HepG2 (cell line): ENCODE data around the gene NECAB2. TPM values are rescaled to one million over a fixed set of nuclear protein-coding genes. Genes with fewer than 3 reads are reported as not detected.

Source experiments
- CAMTA2 ChIP-seq: sonication (generic); formaldehyde crosslinking; IDR thresholded peaks from 2 replicates; pipeline ENCODE4 v1.4.0; 2020; ENCODE audit warnings: mild to moderate bottlenecking, missing genetic modification reagents, borderline replicate concordance
- DPF2 ChIP-seq: sonication (generic); formaldehyde crosslinking; IDR thresholded peaks from 2 replicates; pipeline ENCODE4 v1.4.0; 2020; ENCODE audit warnings: mild to moderate bottlenecking, low read depth, missing genetic modification reagents, borderline replicate concordance
- DR1 ChIP-seq: sonication (generic); formaldehyde crosslinking; IDR thresholded peaks from 2 replicates; pipeline ENCODE4 v1.8.0; 2021; ENCODE audit warnings: mild to moderate bottlenecking, missing genetic modification reagents, inconsistent platforms
- E2F5 ChIP-seq: sonication (generic); formaldehyde crosslinking; conservative IDR thresholded peaks from 2 replicates; pipeline ENCODE4 v1.4.0; 2020; ENCODE audit warnings: missing genetic modification reagents
- EP300 ChIP-seq, 3 experiments: sonication (generic) in 1 of 3; formaldehyde crosslinking in 1 of 3; IDR thresholded peaks; 2 replicates each; pipeline versions ENCODE4 v1.5.1 to v1.6.1; 2011 to 2020; ENCODE audit warnings: low read depth in 2 of 3, low read length in 2 of 3, borderline replicate concordance in 1 of 3, improper control_type of control experiment in 1 of 3, mild to moderate bottlenecking in 1 of 3, missing genetic modification reagents in 1 of 3, moderate library complexity in 1 of 3
- ESRRA ChIP-seq: sonication (generic); formaldehyde crosslinking; IDR thresholded peaks from 2 replicates; pipeline ENCODE4 v1.5.1; 2020; ENCODE audit warnings: mild to moderate bottlenecking, low read depth, missing genetic modification reagents
- FOSL2 ChIP-seq: sonication (generic); formaldehyde crosslinking; IDR thresholded peaks from 2 replicates; pipeline ENCODE4 v1.4.0; 2020; ENCODE audit warnings: missing genetic modification reagents
- HIVEP1 ChIP-seq: sonication (generic); formaldehyde crosslinking; IDR thresholded peaks from 2 replicates; pipeline ENCODE4 v1.4.0; 2020; ENCODE audit warnings: mild to moderate bottlenecking, missing genetic modification reagents
- KDM3A ChIP-seq: IDR thresholded peaks from 2 replicates; pipeline ENCODE4 v1.6.1; 2018; ENCODE audit warnings: low read depth, missing compliant biosample characterization
- MAX ChIP-seq: IDR thresholded peaks from 2 replicates; pipeline ENCODE4 v1.6.1; 2012; ENCODE audit warnings: inconsistent platforms
- NFKB2 ChIP-seq: sonication (generic); formaldehyde crosslinking; IDR thresholded peaks from 2 replicates; pipeline ENCODE4 v1.4.0; 2020; ENCODE audit warnings: missing genetic modification reagents, borderline replicate concordance
- NRL ChIP-seq: sonication (generic); formaldehyde crosslinking; IDR thresholded peaks from 2 replicates; pipeline ENCODE4 v1.5.0; 2020; ENCODE audit warnings: missing genetic modification reagents, mild to moderate bottlenecking, moderate library complexity, borderline replicate concordance
- PBX3 ChIP-seq: sonication (generic); formaldehyde crosslinking; IDR thresholded peaks from 2 replicates; pipeline ENCODE4 v1.8.1; 2023; ENCODE audit warnings: missing genetic modification reagents, inconsistent platforms, borderline replicate concordance
- RAD21 ChIP-seq: fragments of 450-650 bp; formaldehyde crosslinking; IDR thresholded peaks from 2 replicates; pipeline ENCODE4 v1.5.0; 2020; ENCODE audit warnings: mild to moderate bottlenecking
- RBFOX2 ChIP-seq: fragments of 200-400 bp; formaldehyde crosslinking; IDR thresholded peaks from 2 replicates; pipeline ENCODE4 v1.6.1; 2017; ENCODE audit warnings: low read depth, mild to moderate bottlenecking, low read length
- SMAD3 ChIP-seq: sonication (generic); formaldehyde crosslinking; IDR thresholded peaks from 2 replicates; pipeline ENCODE4 v1.4.0; 2020; ENCODE audit warnings: missing genetic modification reagents
- TEAD3 ChIP-seq: optimal IDR thresholded peaks from 2 replicates; pipeline ENCODE3; 2016; ENCODE audit warnings: borderline replicate concordance
- XRCC5 ChIP-seq: fragments of 200-400 bp; formaldehyde crosslinking; optimal IDR thresholded peaks from 2 replicates; pipeline ENCODE3; 2017; ENCODE audit warnings: mild to moderate bottlenecking, low read length
- YY1 ChIP-seq: IDR thresholded peaks from 2 replicates; pipeline ENCODE4 v1.6.1; 2011; ENCODE audit warnings: low read length, low read depth, moderate library complexity, mild to moderate bottlenecking; ENCODE audit not compliant: insufficient read depth, insufficient replicate concordance
- ZBTB20 ChIP-seq: sonication (generic); formaldehyde crosslinking; IDR thresholded peaks from 2 replicates; pipeline ENCODE4 v1.8.1; 2023; ENCODE audit warnings: missing genetic modification reagents, low read depth, mild to moderate bottlenecking, borderline replicate concordance
- ZMYM3 ChIP-seq: sonication (generic); formaldehyde crosslinking; IDR thresholded peaks from 2 replicates; pipeline ENCODE4 v1.5.1; 2020; ENCODE audit warnings: mild to moderate bottlenecking, missing genetic modification reagents
- ZNF10 ChIP-seq: sonication (generic); formaldehyde crosslinking; IDR thresholded peaks from 2 replicates; pipeline ENCODE4 v1.4.0; 2020; ENCODE audit warnings: mild to moderate bottlenecking, low read depth, missing genetic modification reagents, borderline replicate concordance
- ZNF225 ChIP-seq: sonication (generic); formaldehyde crosslinking; IDR thresholded peaks from 2 replicates; pipeline ENCODE4 v1.4.0; 2020; ENCODE audit warnings: mild to moderate bottlenecking, missing genetic modification reagents
- ZNF501 ChIP-seq: sonication (generic); formaldehyde crosslinking; IDR thresholded peaks from 2 replicates; pipeline ENCODE4 v1.5.1; 2020; ENCODE audit warnings: mild to moderate bottlenecking, moderate library complexity, missing genetic modification reagents
- ZNF567 ChIP-seq: sonication (generic); formaldehyde crosslinking; IDR thresholded peaks from 2 replicates; pipeline ENCODE4 v1.8.1; 2023; ENCODE audit warnings: mild to moderate bottlenecking, missing genetic modification reagents, borderline replicate concordance
- ZNF629 ChIP-seq: sonication (generic); formaldehyde crosslinking; conservative IDR thresholded peaks from 2 replicates; pipeline ENCODE4 v1.5.0; 2020; ENCODE audit warnings: missing genetic modification reagents
- ZNF891 ChIP-seq: sonication (generic); formaldehyde crosslinking; IDR thresholded peaks from 2 replicates; pipeline ENCODE4 v1.5.0; 2020; ENCODE audit warnings: mild to moderate bottlenecking, missing genetic modification reagents
- polyA plus RNA-seq, 8 experiments: library from polyadenylated mRNA; depleted of rRNA in 3 of 8; stranded (reverse) in 7 of 8; unstranded in 1 of 8; fragments of >200 nt; fragmentation: Illumina TruSeq in 4 of 8; extraction: Trizol in 4 of 8; gene quantifications; 2 replicates each; pipeline versions ENCODE4 v1.2.1 to v1.2.3, GENCODE V29; 2011 to 2016; ENCODE audit warnings: low read depth in 4 of 8, missing spikeins in 1 of 8, mixed read lengths in 1 of 8; ENCODE audit not compliant: insufficient read depth in 1 of 8
- total RNA-seq, 5 experiments: library from RNA; depleted of rRNA; stranded (reverse); fragments of >200 nt; fragmentation: Illumina TruSeq; extraction: Trizol; gene quantifications; 2 replicates each; pipeline ENCODE4 v1.2.3, GENCODE V29; 2016; ENCODE audit warnings: low read depth in 1 of 5

The NECAB2 gene
- total and polyA plus RNA-seq, 2 of the 13 experiments (the other 11 are each of a cell fraction or from before 2014, with no cell fraction given) = 0.21 to 0.49 TPM

GRCh38 chr16:83956336-83957289, 11.4 kb upstream of the NECAB2 start (continued):
- no peak for TF ChIP-seq PBX3 (CRISPR knock-in tag)
- no peak for TF ChIP-seq EP300 (IDR thresholded peaks at IDR 0.05; ENCODE audit: low read depth in 2 of 2, low read length in 2 of 2)
- TF ChIP-seq EP300 (CRISPR knock-in tag; IDR thresholded peaks at IDR 0.05; ENCODE audit: borderline replicate concordance) = no peak
- TF ChIP-seq NRL (CRISPR knock-in tag) = peak; percentile 66; the same call in 1 of the 2 replicates
- peak; percentile 98 for TF ChIP-seq ZNF629 (CRISPR knock-in tag)
- TF ChIP-seq ZBTB20 = peak; percentile 62; the same call in 1 of the 2 replicates
- peak; percentile 47; the same call in 1 of the 2 replicates for TF ChIP-seq MAX
- 0 out of 2 replicates have a peak, but pooled peaks have one; percentile 27 for TF ChIP-seq FOSL2
- TF ChIP-seq ESRRA = 0 out of 2 replicates have a peak, but pooled peaks have one; percentile 27
- TF ChIP-seq E2F5 (CRISPR knock-in tag) = no peak
- peak; percentile 21 for TF ChIP-seq TEAD3 (CRISPR knock-in tag)
- no peak for TF ChIP-seq DR1
- TF ChIP-seq ZNF567 (CRISPR knock-in tag) = peak; percentile 54; the same call in 1 of the 2 replicates
- TF ChIP-seq NFKB2 (CRISPR knock-in tag) = peak; percentile 24; the same call in 1 of the 2 replicates
- peak; percentile 93; the same call in 1 of the 2 replicates for TF ChIP-seq ZMYM3 (CRISPR knock-in tag)
- peak; percentile 65; the same call in 1 of the 2 replicates for TF ChIP-seq KDM3A (CRISPR knock-in tag)
- TF ChIP-seq ZNF501 (CRISPR knock-in tag) = peak; percentile 43; the same call in 1 of the 2 replicates
- no peak for TF ChIP-seq DPF2 (CRISPR knock-in tag)
- no peak for TF ChIP-seq HIVEP1 (CRISPR knock-in tag)
- peak; percentile 82; the same call in 1 of the 2 replicates for TF ChIP-seq ZNF225 (CRISPR knock-in tag)
- TF ChIP-seq XRCC5 = peak; percentile 80
- 0 out of 2 replicates have a peak, but pooled peaks have one; percentile 20 for TF ChIP-seq ZNF891 (CRISPR knock-in tag)
- 0 out of 2 replicates have a peak, but pooled peaks have one; percentile 38 for TF ChIP-seq ZNF10 (CRISPR knock-in tag)
- TF ChIP-seq SMAD3 (CRISPR knock-in tag) = no peak
- TF ChIP-seq RBFOX2 = peak; percentile 48; the same call in 1 of the 2 replicates
- peak; percentile 65 for TF ChIP-seq YY1
- peak; percentile 98 for TF ChIP-seq RAD21 (CRISPR knock-in tag)
- 0 out of 2 replicates have a peak, but pooled peaks have one; percentile 46 for TF ChIP-seq CAMTA2 (CRISPR knock-in tag)
